HepG2 (cell line): ENCODE measurements around the gene ADORA3. TPM values are rescaled to one million over a fixed set of nuclear protein-coding genes. Genes with fewer than 3 reads are reported as not detected.

Experiments used
- ATAC-seq: fragments of 200-7000 bp; cut with Tn5 transposase; 3 replicates; pipeline ENCODE4 v1.9.1; 2020; ENCODE audit warnings: mild to moderate bottlenecking, moderate library complexity
- BruUV-seq: library from RNA; stranded (reverse); fragments of 400-500 nt; replicated peaks from 2 replicates; lab custom pipeline; 2021; lab: Mats Ljungman, UMichigan
- CTCF ChIA-PET: fragments of 300-600 bp; formaldehyde crosslinking; extraction: SDS; loops from one replicate; lab custom pipeline; 2021; ENCODE audit warnings: low total read pairs, inconsistent platforms, low intra/inter-chr PET ratio; lab: Yijun Ruan, JAX
- POLR2A ChIA-PET: fragments of 350-600 bp; sonication (Branson Sonifier 250); formaldehyde crosslinking; loops from one replicate; lab custom pipeline; 2020; ENCODE audit warnings: antibody characterized with exemption, inconsistent platforms; lab: Yijun Ruan, JAX
- DNase-seq: peaks from one replicate; pipeline ENCODE4 v3.0.0-alpha.2; 2015; ENCODE audit warnings: low spot score
- FAIRE-seq: peaks from 3 replicates; lab custom pipeline; 2011; peaks lifted over from hg19 to GRCh38; lab: Jason Lieb, UNC
- H2AFZ ChIP-seq: one replicate; pipeline ENCODE4 v1.6.1; 2011; ENCODE audit warnings: low read length, inconsistent platforms
- H3K27ac ChIP-seq: fragments of 300-600 bp; 3 replicates; pipeline ENCODE4 v1.8.0; 2011; ENCODE audit warnings: mixed run types, mild to moderate bottlenecking, mixed read lengths, low read length, inconsistent platforms; ENCODE audit not compliant: insufficient read depth; ENCODE audit errors: extremely low read length
- H3K27me3 ChIP-seq, 2 experiments: fragments of 200-600 bp in 1 of 2; 2 replicates in 1 of 2; 3 replicates in 1 of 2; pipeline versions ENCODE4 v1.6.0 to v1.8.0; 2011; ENCODE audit warnings: low read length in 2 of 2, mild to moderate bottlenecking in 2 of 2, moderate library complexity in 2 of 2, inconsistent platforms in 1 of 2; ENCODE audit not compliant: insufficient read depth in 2 of 2, control insufficient read depth in 1 of 2
- H3K36me3 ChIP-seq, 2 experiments: fragments of 200-600 bp in 1 of 2; replicated peaks in 1 of 2; 2 replicates in 1 of 2; 3 replicates in 1 of 2; pipeline versions ENCODE4 v1.5.1 to v1.8.0; 2011; ENCODE audit warnings: low read length in 2 of 2, inconsistent platforms in 1 of 2; ENCODE audit not compliant: insufficient read depth in 2 of 2, control insufficient read depth in 1 of 2
- H3K4me1 ChIP-seq: 2 replicates; pipeline ENCODE4 v1.5.1; 2012; ENCODE audit warnings: low read length, inconsistent platforms; ENCODE audit not compliant: insufficient read depth
- H3K4me2 ChIP-seq: 2 replicates; pipeline ENCODE4 v1.6.0; 2011; ENCODE audit warnings: low read depth, low read length, inconsistent platforms
- H3K4me3 ChIP-seq, 3 experiments: fragments of 200-600 bp in 1 of 3; sonication (generic), shearing (Covaris generic) in 1 of 3; replicated peaks in 1 of 3; 2 replicates each; pipeline ENCODE4 v1.5.1; 2011 to 2016; ENCODE audit warnings: low read length in 3 of 3, inconsistent platforms in 2 of 3, low read depth in 2 of 3, mild to moderate bottlenecking in 2 of 3, control low read depth in 1 of 3, mixed read lengths in 1 of 3; ENCODE audit not compliant: insufficient read depth in 1 of 3
- H3K79me2 ChIP-seq: one replicate; pipeline ENCODE4 v1.6.1; 2011; ENCODE audit warnings: low read length, inconsistent platforms; ENCODE audit not compliant: insufficient read depth
- H3K9ac ChIP-seq: 2 replicates; pipeline ENCODE4 v1.6.0; 2011; ENCODE audit warnings: mild to moderate bottlenecking, low read depth, low read length, inconsistent platforms; ENCODE audit not compliant: insufficient read depth
- H3K9me3 ChIP-seq: 2 replicates; pipeline ENCODE4 v1.5.1; 2012; ENCODE audit warnings: mild to moderate bottlenecking, low read length
- H4K20me1 ChIP-seq: 2 replicates; pipeline ENCODE4 v1.6.0; 2011; ENCODE audit warnings: inconsistent platforms, mild to moderate bottlenecking, low read length, moderate library complexity; ENCODE audit not compliant: insufficient read depth
- CBFB ChIP-seq: sonication (generic); formaldehyde crosslinking; IDR thresholded peaks from 2 replicates; pipeline ENCODE4 v1.4.0; 2020; ENCODE audit warnings: missing genetic modification reagents
- FOXK2 ChIP-seq: fragments of 450-650 bp; IDR thresholded peaks from 2 replicates; pipeline ENCODE4 v1.6.1; 2016
- FOXP4 ChIP-seq: sonication (generic); formaldehyde crosslinking; IDR thresholded peaks from 2 replicates; pipeline ENCODE4 v1.4.0; 2020; ENCODE audit warnings: missing genetic modification reagents
- MTA3 ChIP-seq: sonication (generic); formaldehyde crosslinking; IDR thresholded peaks from 2 replicates; pipeline ENCODE4 v1.4.0; 2020; ENCODE audit warnings: missing genetic modification reagents
- NFE2 ChIP-seq: sonication (generic); formaldehyde crosslinking; IDR thresholded peaks from 2 replicates; pipeline ENCODE4 v1.4.0; 2020; ENCODE audit warnings: missing genetic modification reagents
- ZBTB40 ChIP-seq, 2 experiments: fragments of 450-650 bp in 1 of 2; sonication (generic) in 1 of 2; formaldehyde crosslinking in 1 of 2; IDR thresholded peaks; 2 replicates each; pipeline versions ENCODE4 v1.6.1 to v1.8.0; 2016 to 2022; ENCODE audit warnings: antibody characterized with exemption in 1 of 2, mild to moderate bottlenecking in 1 of 2, missing genetic modification reagents in 1 of 2
- ZNF276 ChIP-seq: sonication (generic); formaldehyde crosslinking; IDR thresholded peaks from 2 replicates; pipeline ENCODE4 v1.4.0; 2020; ENCODE audit warnings: mild to moderate bottlenecking, low read depth, missing genetic modification reagents
- ZNF746 ChIP-seq: sonication (generic); formaldehyde crosslinking; IDR thresholded peaks from 2 replicates; pipeline ENCODE4 v1.8.0; 2022; ENCODE audit warnings: mild to moderate bottlenecking, missing genetic modification reagents
- WGBS: methylation state at CpG from one replicate; pipeline ENCODE4 v1.1.6; 2017; ENCODE audit warnings: low lambda C conversion rate; 5-methylcytosine and 5-hydroxymethylcytosine counted together
- in situ Hi-C: cut with HindIII; loops from 2 replicates; pipeline ENCODE4 v1.10.0; 2017; ENCODE audit warnings: low pct_unique_long_range_greater_than_20kb; ENCODE audit not compliant: extremely low pct_ligation_motif_present
- intact Hi-C: fragments of 100-400 bp; cut with micrococcal nuclease; formaldehyde crosslinking; loops from one replicate; pipeline ENCODE4 v1.10.0; 2022; ENCODE audit not compliant: unreplicated experiment
- polyA plus RNA-seq, 8 experiments: library from polyadenylated mRNA; depleted of rRNA in 3 of 8; stranded (reverse) in 7 of 8; unstranded in 1 of 8; fragments of >200 nt; fragmentation: Illumina TruSeq in 4 of 8; extraction: Trizol in 4 of 8; gene quantifications; 2 replicates each; pipeline versions ENCODE4 v1.2.1 to v1.2.3, GENCODE V29; 2011 to 2016; ENCODE audit warnings: low read depth in 4 of 8, missing spikeins in 1 of 8, mixed read lengths in 1 of 8; ENCODE audit not compliant: insufficient read depth in 1 of 8
- total RNA-seq, 5 experiments: library from RNA; depleted of rRNA; stranded (reverse); fragments of >200 nt; fragmentation: Illumina TruSeq; extraction: Trizol; gene quantifications; 2 replicates each; pipeline ENCODE4 v1.2.3, GENCODE V29; 2016; ENCODE audit warnings: low read depth in 1 of 5

ADORA3 gene
- total and polyA plus RNA-seq, 2 of the 13 experiments (the other 11 are each of a cell fraction or from before 2014, with no cell fraction given), result not detected

- in situ Hi-C loops (no loop called here), intact Hi-C loops (no loop called here)
- CTCF ChIA-PET, result no interaction called here
- TF ChIP-seq ZNF276 (CRISPR knock-in tag), result no peak
- no peak for TF ChIP-seq FOXK2
- TF ChIP-seq ZBTB40 (IDR thresholded peaks at IDR 0.05), result peak; percentile 71
- TF ChIP-seq ZBTB40 (CRISPR knock-in tag; IDR thresholded peaks at IDR 0.05), result peak; percentile 95
- TF ChIP-seq FOXP4 (CRISPR knock-in tag), result no peak
- no peak for TF ChIP-seq NFE2 (CRISPR knock-in tag)
- TF ChIP-seq CBFB (CRISPR knock-in tag), result no peak
- no peak for TF ChIP-seq MTA3
- no peak for TF ChIP-seq ZNF746 (CRISPR knock-in tag)
These were observed 48.4 kb upstream of the ADORA3 start for GRCh38 chr1:111551623-111552411.

More at GRCh38 chr1:111551623-111552411, 48.4 kb upstream of the ADORA3 start:
- H4K20me1 ChIP-seq, result no peaks in the 10 kb centered on the region
- peak overlapping the region in 1 of 3 experiments; percentile 9; a peak in 1 of 6 replicates for H3K4me3 ChIP-seq
- H3K27ac ChIP-seq, result peak overlapping the region; percentile 27
- BruUV-seq, result no TSS peak
- peaks cover 53% of the 10 kb centered on the region for H3K4me1 ChIP-seq
- no peaks in the 10 kb centered on the region for H3K79me2 ChIP-seq
- no peak overlapping the region for H3K9ac ChIP-seq
- H2AFZ ChIP-seq, result peak overlapping the region; percentile 36
- ATAC-seq (peak; percentile 49), FAIRE-seq (peak; percentile 49), DNase-seq (no peak)
- peak overlapping the region; percentile 68 for H3K4me2 ChIP-seq
- H3K9me3 ChIP-seq, result no peaks in the 10 kb centered on the region
- 4% methylated on average over 8 of the region's 8 CpGs for WGBS
- no peaks in the 10 kb centered on the region for H3K27me3 ChIP-seq
- H3K36me3 ChIP-seq, result no peaks in the 10 kb centered on the region
- POLR2A ChIA-PET, result interaction anchor here (1.7 kb wide), 1 partner anchor 16 kb away, joined by 9 read pairs; no protein-coding TSS in a partner anchor
